HepG2 (cell line): Measurements from ENCODE around the gene ATP6V0D1. TPM values are rescaled to one million over a fixed set of nuclear protein-coding genes. Genes with fewer than 3 reads are reported as not detected.

Experiments
- DR1 ChIP-seq: sonication (generic); formaldehyde crosslinking; IDR thresholded peaks from 2 replicates; pipeline ENCODE4 v1.8.0; 2021; ENCODE audit warnings: mild to moderate bottlenecking, missing genetic modification reagents, inconsistent platforms
- DZIP1 ChIP-seq: sonication (generic); formaldehyde crosslinking; IDR thresholded peaks from 2 replicates; pipeline ENCODE4 v1.5.0; 2020; ENCODE audit warnings: mild to moderate bottlenecking, missing genetic modification reagents
- GZF1 ChIP-seq: sonication (generic); formaldehyde crosslinking; IDR thresholded peaks from 2 replicates; pipeline ENCODE4 v1.5.1; 2020; ENCODE audit warnings: mild to moderate bottlenecking, missing genetic modification reagents
- HNRNPLL ChIP-seq: fragments of 200-400 bp; formaldehyde crosslinking; IDR thresholded peaks from 2 replicates; pipeline ENCODE4 v1.6.1; 2017; ENCODE audit warnings: mild to moderate bottlenecking, low read depth, low read length; ENCODE audit not compliant: poor library complexity, severe bottlenecking
- IRX3 ChIP-seq: sonication (generic); formaldehyde crosslinking; IDR thresholded peaks from 2 replicates; pipeline ENCODE4 v1.8.1; 2023; ENCODE audit warnings: mild to moderate bottlenecking, low read depth, missing genetic modification reagents, borderline replicate concordance
- JUND ChIP-seq: sonication (generic); formaldehyde crosslinking; IDR thresholded peaks from 2 replicates; pipeline ENCODE4 v1.8.0; 2022; ENCODE audit warnings: mild to moderate bottlenecking, missing genetic modification reagents
- SNAPC2 ChIP-seq: sonication (generic); formaldehyde crosslinking; IDR thresholded peaks from 2 replicates; pipeline ENCODE4 v1.8.1; 2022; ENCODE audit warnings: mild to moderate bottlenecking, missing genetic modification reagents
- STAG1 ChIP-seq: sonication (generic); formaldehyde crosslinking; IDR thresholded peaks from 2 replicates; pipeline ENCODE4 v1.4.0; 2020; ENCODE audit warnings: missing genetic modification reagents
- ZBTB43 ChIP-seq: sonication (generic); formaldehyde crosslinking; conservative IDR thresholded peaks from 2 replicates; pipeline ENCODE4 v1.4.0; 2020; ENCODE audit warnings: missing genetic modification reagents
- ZFP1 ChIP-seq: IDR thresholded peaks from 2 replicates; pipeline ENCODE4 v1.6.1; 2016
- ZNF180 ChIP-seq: sonication (generic); formaldehyde crosslinking; IDR thresholded peaks from 2 replicates; pipeline ENCODE4 v1.4.0; 2020; ENCODE audit warnings: low read depth, missing genetic modification reagents, borderline replicate concordance
- ZNF30 ChIP-seq: sonication (generic); formaldehyde crosslinking; IDR thresholded peaks from 2 replicates; pipeline ENCODE4 v1.5.0; 2020; ENCODE audit warnings: mild to moderate bottlenecking, missing genetic modification reagents
- ZNF326 ChIP-seq: sonication (generic); formaldehyde crosslinking; IDR thresholded peaks from 2 replicates; pipeline ENCODE4 v1.4.0; 2020; ENCODE audit warnings: missing genetic modification reagents, borderline replicate concordance
- ZNF703 ChIP-seq: sonication (generic); formaldehyde crosslinking; IDR thresholded peaks from 2 replicates; pipeline ENCODE4 v1.5.1; 2020; ENCODE audit warnings: missing genetic modification reagents, mild to moderate bottlenecking, moderate library complexity, borderline replicate concordance
- ZNF761 ChIP-seq: sonication (generic); formaldehyde crosslinking; conservative IDR thresholded peaks from 2 replicates; pipeline ENCODE4 v1.4.0; 2020; ENCODE audit warnings: mild to moderate bottlenecking, missing genetic modification reagents
- ZNF816 ChIP-seq: sonication (generic); formaldehyde crosslinking; IDR thresholded peaks from 2 replicates; pipeline ENCODE4 v1.8.0; 2022; ENCODE audit warnings: missing genetic modification reagents, mild to moderate bottlenecking, borderline replicate concordance
- ZNF850 ChIP-seq: sonication (generic); formaldehyde crosslinking; conservative IDR thresholded peaks from 2 replicates; pipeline ENCODE4 v1.9.0; 2021; ENCODE audit warnings: mild to moderate bottlenecking, missing genetic modification reagents
- polyA plus RNA-seq, 8 experiments: library from polyadenylated mRNA; depleted of rRNA in 3 of 8; stranded (reverse) in 7 of 8; unstranded in 1 of 8; fragments of >200 nt; fragmentation: Illumina TruSeq in 4 of 8; extraction: Trizol in 4 of 8; gene quantifications; 2 replicates each; pipeline versions ENCODE4 v1.2.1 to v1.2.3, GENCODE V29; 2011 to 2016; ENCODE audit warnings: low read depth in 4 of 8, missing spikeins in 1 of 8, mixed read lengths in 1 of 8; ENCODE audit not compliant: insufficient read depth in 1 of 8
- total RNA-seq, 5 experiments: library from RNA; depleted of rRNA; stranded (reverse); fragments of >200 nt; fragmentation: Illumina TruSeq; extraction: Trizol; gene quantifications; 2 replicates each; pipeline ENCODE4 v1.2.3, GENCODE V29; 2016; ENCODE audit warnings: low read depth in 1 of 5
- TF ChIP-seq, protein P1 (sequence below): sonication (generic); formaldehyde crosslinking; IDR thresholded peaks from 2 replicates; pipeline ENCODE4 v1.8.0; 2022; ENCODE audit warnings: mild to moderate bottlenecking, missing genetic modification reagents
- TF ChIP-seq, protein P2 (sequence below): sonication (generic); formaldehyde crosslinking; conservative IDR thresholded peaks from 2 replicates; pipeline ENCODE4 v1.4.0; 2020; ENCODE audit warnings: missing genetic modification reagents

ATP6V0D1 gene
- total and polyA plus RNA-seq, 2 of the 13 experiments (the other 11 are each of a cell fraction or from before 2014, with no cell fraction given): 51.1 to 61.3 TPM

DNA sequence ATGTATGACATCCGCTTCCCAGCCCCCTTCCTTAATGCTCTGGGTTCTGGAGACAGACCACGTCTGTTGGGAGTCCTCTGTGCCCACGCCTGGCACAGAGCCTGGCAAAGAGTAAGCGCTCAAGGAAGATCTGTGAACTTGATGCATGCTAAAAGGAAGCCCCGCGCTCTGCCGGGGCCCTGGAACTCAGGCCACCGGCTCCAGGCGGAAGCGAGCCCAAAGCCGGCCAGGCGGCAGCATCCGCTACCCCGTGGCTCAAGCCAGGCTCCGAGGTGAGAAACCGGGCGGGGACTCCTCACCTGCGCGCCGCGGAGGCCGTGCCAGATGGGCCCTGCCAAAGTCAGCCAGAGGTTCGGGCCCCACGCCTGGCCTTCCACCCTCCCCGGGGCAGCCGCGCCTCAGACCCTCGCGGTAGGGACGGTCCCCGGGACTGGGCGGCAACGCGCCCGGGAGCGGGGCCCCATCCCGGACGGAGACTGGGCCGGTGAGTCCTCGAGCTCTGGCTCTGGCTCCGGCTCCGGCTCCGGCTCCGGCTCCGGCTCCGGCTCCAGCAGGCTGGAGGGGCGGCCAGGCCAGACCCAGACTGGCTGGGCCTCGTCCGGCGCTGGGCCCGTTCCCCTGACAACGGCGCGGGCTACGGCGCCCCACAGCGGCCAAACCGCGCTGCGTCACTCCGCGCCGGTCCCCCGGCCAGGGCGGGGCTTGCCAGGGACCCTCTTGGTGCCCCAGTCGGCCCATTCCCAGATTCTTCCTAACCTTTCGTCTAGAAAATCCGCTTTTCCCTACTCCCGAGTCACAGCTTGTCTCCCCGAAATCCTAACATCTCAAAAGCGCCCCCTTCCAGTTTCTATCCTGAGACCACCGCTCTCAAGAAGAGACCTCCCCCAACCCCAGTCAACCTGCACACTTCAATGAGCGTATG, 64.8 kb downstream of the ATP6V0D1 start, which contains the start of gene ZDHHC1 (continued):
- TF ChIP-seq ZNF761 (CRISPR knock-in tag): no peak
- TF ChIP-seq, protein P1, sequence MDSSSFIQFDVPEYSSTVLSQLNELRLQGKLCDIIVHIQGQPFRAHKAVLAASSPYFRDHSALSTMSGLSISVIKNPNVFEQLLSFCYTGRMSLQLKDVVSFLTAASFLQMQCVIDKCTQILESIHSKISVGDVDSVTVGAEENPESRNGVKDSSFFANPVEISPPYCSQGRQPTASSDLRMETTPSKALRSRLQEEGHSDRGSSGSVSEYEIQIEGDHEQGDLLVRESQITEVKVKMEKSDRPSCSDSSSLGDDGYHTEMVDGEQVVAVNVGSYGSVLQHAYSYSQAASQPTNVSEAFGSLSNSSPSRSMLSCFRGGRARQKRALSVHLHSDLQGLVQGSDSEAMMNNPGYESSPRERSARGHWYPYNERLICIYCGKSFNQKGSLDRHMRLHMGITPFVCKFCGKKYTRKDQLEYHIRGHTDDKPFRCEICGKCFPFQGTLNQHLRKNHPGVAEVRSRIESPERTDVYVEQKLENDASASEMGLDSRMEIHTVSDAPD (CRISPR knock-in tag): no peak
- peak; percentile 60 for TF ChIP-seq ZBTB43
- TF ChIP-seq IRX3 (CRISPR knock-in tag): 0 out of 2 replicates have a peak, but pooled peaks have one; percentile 28
- TF ChIP-seq ZNF816: 0 out of 2 replicates have a peak, but pooled peaks have one; percentile 57
- no peak for TF ChIP-seq JUND
- TF ChIP-seq, protein P2, sequence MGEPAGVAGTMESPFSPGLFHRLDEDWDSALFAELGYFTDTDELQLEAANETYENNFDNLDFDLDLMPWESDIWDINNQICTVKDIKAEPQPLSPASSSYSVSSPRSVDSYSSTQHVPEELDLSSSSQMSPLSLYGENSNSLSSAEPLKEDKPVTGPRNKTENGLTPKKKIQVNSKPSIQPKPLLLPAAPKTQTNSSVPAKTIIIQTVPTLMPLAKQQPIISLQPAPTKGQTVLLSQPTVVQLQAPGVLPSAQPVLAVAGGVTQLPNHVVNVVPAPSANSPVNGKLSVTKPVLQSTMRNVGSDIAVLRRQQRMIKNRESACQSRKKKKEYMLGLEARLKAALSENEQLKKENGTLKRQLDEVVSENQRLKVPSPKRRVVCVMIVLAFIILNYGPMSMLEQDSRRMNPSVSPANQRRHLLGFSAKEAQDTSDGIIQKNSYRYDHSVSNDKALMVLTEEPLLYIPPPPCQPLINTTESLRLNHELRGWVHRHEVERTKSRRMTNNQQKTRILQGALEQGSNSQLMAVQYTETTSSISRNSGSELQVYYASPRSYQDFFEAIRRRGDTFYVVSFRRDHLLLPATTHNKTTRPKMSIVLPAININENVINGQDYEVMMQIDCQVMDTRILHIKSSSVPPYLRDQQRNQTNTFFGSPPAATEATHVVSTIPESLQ (CRISPR knock-in tag): no peak
- peak; percentile 91 for TF ChIP-seq STAG1
- no peak for TF ChIP-seq GZF1
- no peak for TF ChIP-seq SNAPC2 (CRISPR knock-in tag)
- TF ChIP-seq ZFP1 (CRISPR knock-in tag): no peak
- 0 out of 2 replicates have a peak, but pooled peaks have one; percentile 72 for TF ChIP-seq ZNF30 (CRISPR knock-in tag)
- TF ChIP-seq DR1 (CRISPR knock-in tag): peak; percentile 49; the same call in 1 of the 2 replicates
- TF ChIP-seq ZNF180 (CRISPR knock-in tag): 0 out of 2 replicates have a peak, but pooled peaks have one; percentile 51
- TF ChIP-seq ZNF326: no peak
- no peak; the same call in 1 of the 2 replicates for TF ChIP-seq DZIP1 (CRISPR knock-in tag)
- 0 out of 2 replicates have a peak, but pooled peaks have one; percentile 49 for TF ChIP-seq ZNF850
- TF ChIP-seq HNRNPLL: peak; percentile 51
- TF ChIP-seq ZNF703: no peak
